Adrenal gland (tissue), 12 donors: ENCODE results near the gene ATPAF2. TPM values are rescaled to one million over a fixed set of nuclear protein-coding genes. Genes with fewer than 3 reads are reported as not detected.

ENCODE experiments used
- DNase-seq, 7 donors: peaks; one replicate each; pipeline ENCODE4 v3.0.0-alpha.2; 2019 to 2020
- H3K27ac ChIP-seq, 5 donors: fragments of 200-600 bp; sonication (generic) in 4 of 5; 1 replicate in 3 of 5; 2 replicates in 2 of 5; pipeline versions ENCODE4 v1.5.1 to v1.8.0; 2016 to 2020; ENCODE audit warnings: mild to moderate bottlenecking in 1 of 5
- H3K27me3 ChIP-seq: fragments of 200-600 bp; 2 replicates; pipeline ENCODE4 v1.8.0; 2021
- H3K36me3 ChIP-seq, 2 donors: fragments of 200-600 bp; replicated peaks in 1 of 2; 1 replicate in 1 of 2; 2 replicates in 1 of 2; pipeline versions ENCODE4 v1.5.1 to v1.8.0; 2018 to 2022
- H3K4me1 ChIP-seq, 2 donors: fragments of 200-600 bp; replicated peaks in 1 of 2; 1 replicate in 1 of 2; 2 replicates in 1 of 2; pipeline versions ENCODE4 v1.5.1 to v1.8.0; 2018 to 2021
- H3K4me3 ChIP-seq, 4 donors: fragments of 200-600 bp; sonication (generic) in 3 of 4; one replicate each; pipeline ENCODE4 v1.5.1; 2016 to 2018
- H3K9me3 ChIP-seq, 3 donors: fragments of 200-600 bp; sonication (generic) in 1 of 3; replicated peaks in 1 of 3; 1 replicate in 2 of 3; 2 replicates in 1 of 3; pipeline versions ENCODE4 v1.5.1 to v1.8.0; 2016 to 2021
- CTCF ChIP-seq, 6 experiments: fragments of 450-650 bp in 4 of 6; fragments of 200-600 bp in 2 of 6; sonication (generic) in 1 of 6; IDR thresholded peaks; 1 replicate in 5 of 6; 2 replicates in 1 of 6; pipeline versions ENCODE4 v1.5.1 to v1.8.0; 2016 to 2021; ENCODE audit warnings: antibody characterized with exemption in 6 of 6, mild to moderate bottlenecking in 2 of 6, moderate library complexity in 1 of 6
- POLR2A ChIP-seq, 2 donors: fragments of 450-650 bp; IDR thresholded peaks; one replicate each; pipeline ENCODE4 v1.6.1; 2017; ENCODE audit warnings: antibody characterized with exemption in 2 of 2, mild to moderate bottlenecking in 2 of 2, moderate library complexity in 1 of 2
- WGBS, 4 donors: extraction: QIAGEN DNeasy Blood & Tissue Kit in 2 of 4; methylation state at CpG; one replicate each; pipeline versions ENCODE4 v1.1.5 to v1.1.7; 2013 to 2017; 5-methylcytosine and 5-hydroxymethylcytosine counted together
- intact Hi-C, 2 donors: fragments of 100-400 bp; cut with DNase I; formaldehyde crosslinking; loops; one replicate each; pipeline versions ENCODE4 v1.14.1 to v1.15.0; 2022 to 2023
- polyA plus RNA-seq, 3 donors: library from polyadenylated mRNA; stranded (reverse); fragments of 200-250 nt in 2 of 3; fragments of 350-450 nt in 1 of 3; fragmentation: Illumina TruSeq in 1 of 3; extraction: RNeasy Lipid Tissue Mini Kit (QIAGEN cat#74804) in 1 of 3; gene quantifications; one replicate each; pipeline ENCODE4 v1.2.3, GENCODE V29; 2013 to 2014
- total RNA-seq, 9 donors: library from RNA; depleted of rRNA in 4 of 9; stranded (reverse); fragments of >200 nt in 4 of 9; fragments of 120-200 nt in 1 of 9; fragmentation: NEBNext Ultra II Directional in 1 of 9; extraction: Animal tissue kit (Norgen Biotek cat#: 25700) in 1 of 9; gene quantifications; one replicate each; pipeline versions ENCODE4 v1.1.0 to v1.2.4, GENCODE V29; 2013 to 2023
- donor health status: healthy with polysubstance abuse.
- donor health status: Bipolar disorder and iron deficiency.
- donor health status: DM: yes; HTN: yes; CAD: no.
- donor health status: DM: no; HTN: no; CAD: no.
- donor health status: DM: no; HTN: no; CAD: no.
- donor health status: DM: yes; HTN: yes; CAD: no.

Gene ATPAF2
- total and polyA plus RNA-seq, 12 donors: 32.5 to 68.6 (median 45.4) TPM

- no peaks in the 10 kb centered on the region for H3K27me3 ChIP-seq
- peak overlapping the region in 4 of 5 donors; percentile 90 to 95 (median 92) for H3K27ac ChIP-seq
- intact Hi-C loops: no loop called here
- H3K4me3 ChIP-seq: peak overlapping the region in 2 of 4 donors; percentile 66 to 75
- peaks cover 15 to 40% of the 10 kb centered on the region in 2 donors for H3K4me1 ChIP-seq
- TF ChIP-seq CTCF (IDR thresholded peaks at IDR 0.05): no peak
- no peak for TF ChIP-seq POLR2A (IDR thresholded peaks at IDR 0.05)
- no peaks in the 10 kb centered on the region for H3K36me3 ChIP-seq
- no peaks in the 10 kb centered on the region for H3K9me3 ChIP-seq
- whole genome bisulfite sequencing, 4 donors: 19 to 43% (median 33%) methylated on average over 1 of the region's 1 CpG
- DNase-seq: no peak
These were observed 68.1 kb downstream of the ATPAF2 start for GRCh38 chr17:17970699-17971430.

Other genes starting within 250 kb of the ATPAF2 start
- 100 to 1,000 TPM in 8 of 9 donors, 10 to 100 TPM in 1; 48.2 to 850 (median 582) TPM for gene SREBF1, start 202.2 kb downstream of the ATPAF2 start, total RNA-seq
- 100 to 1,000 TPM; 298 to 818 (median 483) TPM for gene SREBF1, start 202.2 kb downstream of the ATPAF2 start, polyA plus RNA-seq
- 100 to 1,000 TPM in 1 of 9 donors, 10 to 100 TPM in 8; 29.6 to 437 (median 76.6) TPM for gene TOM1L2, start 66.8 kb downstream of the ATPAF2 start, total RNA-seq
- gene TOM1L2, start 66.8 kb downstream of the ATPAF2 start, polyA plus RNA-seq: 10 to 100 TPM; 41.6 to 64.8 (median 46.5) TPM
- gene DRC3, start 66.3 kb downstream of the ATPAF2 start, total RNA-seq: 1 to 10 TPM in 7 of 9 donors, under 1 TPM in 2; 0.17 to 9.1 (median 2.9) TPM
- gene DRC3, start 66.3 kb downstream of the ATPAF2 start, polyA plus RNA-seq: 10 to 100 TPM in 1 of 3 donors, 1 to 10 TPM in 2; 3.2 to 21.3 (median 7.9) TPM
- 10 to 100 TPM in 5 of 9 donors, 1 to 10 TPM in 4; 6.3 to 16.7 (median 11.1) TPM for gene GID4, start 240 bp upstream of the ATPAF2 start, total RNA-seq
- gene GID4, start 240 bp upstream of the ATPAF2 start, polyA plus RNA-seq: 10 to 100 TPM in 1 of 3 donors, 1 to 10 TPM in 2; 4.2 to 10.5 (median 4.3) TPM
- 10 to 100 TPM; 34.9 to 81.4 (median 41.2) TPM for gene DRG2, start 48.8 kb upstream of the ATPAF2 start, total RNA-seq
- gene DRG2, start 48.8 kb upstream of the ATPAF2 start, polyA plus RNA-seq: 10 to 100 TPM; 17.1 to 97.1 (median 69.0) TPM
- gene MYO15A, start 69.6 kb upstream of the ATPAF2 start, total RNA-seq: 1 to 10 TPM in 1 of 9 donors, under 1 TPM in 6, not detected in 2; 0.44 to 1.0 (median 0.84) TPM
- 1 to 10 TPM in 2 of 3 donors, under 1 TPM in 1; 0.57 to 3.5 (median 2.2) TPM for gene MYO15A, start 69.6 kb upstream of the ATPAF2 start, polyA plus RNA-seq
- 100 to 1,000 TPM in 8 of 9 donors, 10 to 100 TPM in 1; 52.2 to 154 (median 140) TPM for gene ALKBH5, start 144.7 kb upstream of the ATPAF2 start, total RNA-seq
- gene ALKBH5, start 144.7 kb upstream of the ATPAF2 start, polyA plus RNA-seq: 100 to 1,000 TPM in 1 of 3 donors, 10 to 100 TPM in 2; 28.4 to 118 (median 33.8) TPM
- gene LLGL1, start 186.5 kb upstream of the ATPAF2 start, total RNA-seq: 10 to 100 TPM; 14.5 to 65.1 (median 44.3) TPM
- 10 to 100 TPM in 1 of 3 donors, 1 to 10 TPM in 2; 4.1 to 27.8 (median 8.9) TPM for gene LLGL1, start 186.5 kb upstream of the ATPAF2 start, polyA plus RNA-seq
- 100 to 1,000 TPM; 150 to 331 (median 295) TPM for gene FLII, start 219.6 kb upstream of the ATPAF2 start, total RNA-seq
- 100 to 1,000 TPM; 276 to 652 (median 461) TPM for gene FLII, start 219.6 kb upstream of the ATPAF2 start, polyA plus RNA-seq
- 10 to 100 TPM; 16.4 to 46.6 (median 27.9) TPM for gene MIEF2, start 221.5 kb upstream of the ATPAF2 start, total RNA-seq
- gene MIEF2, start 221.5 kb upstream of the ATPAF2 start, polyA plus RNA-seq: 10 to 100 TPM in 1 of 3 donors, 1 to 10 TPM in 2; 4.1 to 10.7 (median 9.5) TPM